ENCODE results near the gene NFASC.

The NFASC gene

DNA sequence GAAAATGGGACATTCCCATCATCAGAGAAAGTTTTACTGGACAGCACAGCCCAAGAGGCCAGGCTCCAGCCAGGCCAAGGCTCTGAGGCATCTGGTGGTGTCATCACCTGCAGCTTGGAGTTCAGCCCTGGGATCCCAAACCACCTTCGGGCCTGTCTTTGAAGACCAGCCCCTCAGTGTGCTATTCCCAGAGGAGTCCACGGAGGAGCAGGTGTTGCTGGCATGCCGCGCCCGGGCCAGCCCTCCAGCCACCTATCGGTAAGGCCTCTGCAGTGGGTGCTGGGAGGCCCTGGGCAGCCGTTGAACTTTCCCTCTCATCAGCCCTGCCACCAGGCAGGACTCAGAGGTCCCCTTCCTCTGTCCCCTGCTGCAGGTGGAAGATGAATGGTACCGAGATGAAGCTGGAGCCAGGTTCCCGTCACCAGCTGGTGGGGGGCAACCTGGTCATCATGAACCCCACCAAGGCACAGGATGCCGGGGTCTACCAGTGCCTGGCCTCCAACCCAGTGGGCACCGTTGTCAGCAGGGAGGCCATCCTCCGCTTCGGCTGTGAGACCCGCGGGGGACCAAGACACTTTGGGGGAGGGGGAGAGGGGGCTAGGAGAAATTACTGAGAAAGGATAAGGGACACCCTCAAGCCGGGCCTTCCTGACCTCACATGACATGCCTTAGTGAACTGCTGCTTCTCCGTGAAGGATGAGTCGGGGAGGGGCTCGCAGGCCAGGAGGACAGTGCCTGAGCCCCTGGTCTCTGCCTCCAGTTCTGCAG lies 187.3 kb downstream of the NFASC start:
- TF ChIP-seq, protein P1, sequence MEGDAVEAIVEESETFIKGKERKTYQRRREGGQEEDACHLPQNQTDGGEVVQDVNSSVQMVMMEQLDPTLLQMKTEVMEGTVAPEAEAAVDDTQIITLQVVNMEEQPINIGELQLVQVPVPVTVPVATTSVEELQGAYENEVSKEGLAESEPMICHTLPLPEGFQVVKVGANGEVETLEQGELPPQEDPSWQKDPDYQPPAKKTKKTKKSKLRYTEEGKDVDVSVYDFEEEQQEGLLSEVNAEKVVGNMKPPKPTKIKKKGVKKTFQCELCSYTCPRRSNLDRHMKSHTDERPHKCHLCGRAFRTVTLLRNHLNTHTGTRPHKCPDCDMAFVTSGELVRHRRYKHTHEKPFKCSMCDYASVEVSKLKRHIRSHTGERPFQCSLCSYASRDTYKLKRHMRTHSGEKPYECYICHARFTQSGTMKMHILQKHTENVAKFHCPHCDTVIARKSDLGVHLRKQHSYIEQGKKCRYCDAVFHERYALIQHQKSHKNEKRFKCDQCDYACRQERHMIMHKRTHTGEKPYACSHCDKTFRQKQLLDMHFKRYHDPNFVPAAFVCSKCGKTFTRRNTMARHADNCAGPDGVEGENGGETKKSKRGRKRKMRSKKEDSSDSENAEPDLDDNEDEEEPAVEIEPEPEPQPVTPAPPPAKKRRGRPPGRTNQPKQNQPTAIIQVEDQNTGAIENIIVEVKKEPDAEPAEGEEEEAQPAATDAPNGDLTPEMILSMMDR (IDR thresholded peaks at IDR 0.05; ENCODE audit: control insufficient read depth, extremely low read depth, insufficient read depth): no peak
- DNase-seq (ENCODE audit: low read depth): no peak
- H3K4me3 ChIP-seq (ENCODE audit: low read depth, low read length): no peak overlapping the region

DNA sequence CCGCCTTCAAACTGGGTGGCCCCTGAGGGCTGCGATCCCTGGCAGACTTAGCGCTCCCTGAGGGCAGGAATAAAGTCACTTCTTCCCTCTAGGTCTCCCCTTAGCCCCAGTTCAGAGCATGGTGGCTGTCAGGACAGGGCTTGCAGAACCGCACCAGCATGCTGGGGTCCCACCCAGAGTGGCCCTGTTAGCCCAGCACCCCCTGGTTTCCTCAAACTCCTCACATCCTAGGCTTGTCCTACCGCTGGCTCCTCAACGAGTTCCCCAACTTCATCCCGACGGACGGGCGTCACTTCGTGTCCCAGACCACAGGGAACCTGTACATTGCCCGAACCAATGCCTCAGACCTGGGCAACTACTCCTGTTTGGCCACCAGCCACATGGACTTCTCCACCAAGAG lies 188.2 kb downstream of the NFASC start:
- H3K4me3 ChIP-seq (ENCODE audit: low read depth, low read length): no peak overlapping the region
- TF ChIP-seq, protein P1 (IDR thresholded peaks at IDR 0.05; ENCODE audit: control insufficient read depth, extremely low read depth, insufficient read depth): no peak
- DNase-seq (ENCODE audit: low read depth): no peak

DNA sequence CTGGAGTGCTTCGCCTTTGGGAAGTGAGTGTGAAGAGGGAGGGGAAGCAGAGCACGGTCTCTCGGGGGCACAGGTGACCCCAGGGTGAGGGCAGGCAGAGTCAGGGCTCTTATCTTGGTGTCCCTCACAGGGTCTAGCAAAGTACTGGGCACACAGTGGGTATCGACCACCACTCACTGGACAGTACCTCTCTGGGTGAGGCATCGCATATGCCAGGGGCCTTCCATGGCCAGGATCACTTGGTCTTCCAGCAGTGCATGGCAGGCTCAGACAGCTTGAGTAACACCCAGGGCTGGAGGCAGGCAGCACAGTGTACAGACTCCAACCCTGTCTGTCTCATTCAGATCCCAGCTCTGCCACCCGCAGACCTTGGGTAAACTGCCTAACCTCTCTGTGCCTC lies 189.0 kb downstream of the NFASC start:
- TF ChIP-seq, protein P1 (IDR thresholded peaks at IDR 0.05; ENCODE audit: control insufficient read depth, extremely low read depth, insufficient read depth): no peak
- DNase-seq (ENCODE audit: low read depth): no peak
- no peak overlapping the region for H3K4me3 ChIP-seq (ENCODE audit: low read depth, low read length)

DNA sequence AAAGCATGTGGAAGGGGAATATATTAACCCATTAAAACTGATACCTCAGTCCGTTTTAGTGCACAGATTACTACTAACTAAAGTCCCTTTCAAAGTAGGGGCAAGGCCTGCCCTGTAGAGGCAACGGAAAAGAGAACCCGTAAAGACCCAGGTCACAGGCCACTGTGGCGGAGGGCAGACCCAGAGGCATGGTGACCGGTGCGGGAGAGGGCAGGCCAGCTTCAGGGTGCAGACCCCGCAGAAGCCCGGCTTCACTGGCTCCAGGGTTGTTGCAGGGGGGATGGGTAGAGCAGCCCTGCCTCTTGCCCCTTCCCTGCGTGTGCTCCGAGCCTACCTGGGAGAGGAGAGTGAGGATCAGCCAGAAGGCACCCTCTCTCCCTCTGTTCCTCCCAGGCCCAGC lies 190.1 kb downstream of the NFASC start:
- no peak for DNase-seq (ENCODE audit: low read depth)
- no peak overlapping the region for H3K4me3 ChIP-seq (ENCODE audit: low read depth, low read length)
- TF ChIP-seq, protein P1 (IDR thresholded peaks at IDR 0.05; ENCODE audit: control insufficient read depth, extremely low read depth, insufficient read depth): no peak

DNA sequence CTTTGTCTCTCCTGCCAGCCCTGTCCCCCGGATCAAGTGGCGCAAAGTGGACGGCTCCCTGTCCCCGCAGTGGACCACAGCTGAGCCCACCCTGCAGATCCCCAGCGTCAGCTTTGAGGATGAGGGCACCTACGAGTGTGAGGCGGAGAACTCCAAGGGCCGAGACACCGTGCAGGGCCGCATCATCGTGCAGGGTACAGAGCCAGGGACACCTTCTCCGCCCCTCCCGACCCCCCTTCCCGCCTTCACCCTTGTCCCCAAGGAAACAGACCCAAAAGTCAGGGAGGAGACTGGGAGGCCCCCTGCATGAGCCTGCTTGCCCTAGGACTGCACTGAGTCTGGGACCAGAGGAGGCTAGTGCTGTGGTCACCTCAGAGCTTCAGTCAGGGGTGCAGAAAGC lies 190.6 kb downstream of the NFASC start:
- no peak overlapping the region for H3K4me3 ChIP-seq (ENCODE audit: low read depth, low read length)
- DNase-seq (ENCODE audit: low read depth): no peak
- TF ChIP-seq, protein P1 (IDR thresholded peaks at IDR 0.05; ENCODE audit: control insufficient read depth, extremely low read depth, insufficient read depth): no peak

- DNase-seq (ENCODE audit: low read depth): peak; percentile 70
- TF ChIP-seq, protein P1 (IDR thresholded peaks at IDR 0.05; ENCODE audit: control insufficient read depth, extremely low read depth, insufficient read depth): peak; percentile 96
- H3K4me3 ChIP-seq (ENCODE audit: low read depth, low read length): no peak overlapping the region
Measured at GRCh38 chr1:205061665-205062069, 191.0 kb downstream of the NFASC start.

- DNase-seq (ENCODE audit: low read depth): no peak
- H3K4me3 ChIP-seq (ENCODE audit: low read depth, low read length): no peak overlapping the region
- TF ChIP-seq, protein P1 (IDR thresholded peaks at IDR 0.05; ENCODE audit: control insufficient read depth, extremely low read depth, insufficient read depth): no peak
Measured at GRCh38 chr1:205062319-205062718, 191.7 kb downstream of the NFASC start.

Measured in LNCaP clone FGC (cell line).